ENCODE measurements around the gene RABEP1.

Gene RABEP1

GRCh38 chr17:5309851-5310250, 27.8 kb downstream of the RABEP1 start:
- no peak for DNase-seq (ENCODE audit: low spot score)
- TF ChIP-seq CTCF (IDR thresholded peaks at IDR 0.05; ENCODE audit: extremely low read depth, missing control alignments) = no peak

- no peak for DNase-seq (ENCODE audit: low spot score)
- no peak for TF ChIP-seq CTCF (IDR thresholded peaks at IDR 0.05; ENCODE audit: extremely low read depth, missing control alignments)
These were observed 43.8 kb downstream of the RABEP1 start for GRCh38 chr17:5325851-5326250.

- peak; percentile 11 for DNase-seq (ENCODE audit: low spot score)
- no peak for TF ChIP-seq CTCF (IDR thresholded peaks at IDR 0.05; ENCODE audit: extremely low read depth, missing control alignments)
These were observed 47.9 kb downstream of the RABEP1 start for GRCh38 chr17:5329784-5330557.

GRCh38 chr17:5330981-5331380, 48.9 kb downstream of the RABEP1 start:
- no peak for DNase-seq (ENCODE audit: low spot score)
- TF ChIP-seq CTCF (IDR thresholded peaks at IDR 0.05; ENCODE audit: extremely low read depth, missing control alignments) = no peak

GRCh38 chr17:5331506-5331905, 49.4 kb downstream of the RABEP1 start:
- TF ChIP-seq CTCF (IDR thresholded peaks at IDR 0.05; ENCODE audit: extremely low read depth, missing control alignments) = no peak

GRCh38 chr17:5344914-5345313, 62.8 kb downstream of the RABEP1 start:
- no peak for TF ChIP-seq CTCF (IDR thresholded peaks at IDR 0.05; ENCODE audit: extremely low read depth, missing control alignments)
- DNase-seq (ENCODE audit: low spot score) = no peak

More at GRCh38 chr17:5331506-5331905, 49.4 kb downstream of the RABEP1 start:
- DNase-seq (ENCODE audit: low spot score) = no peak

- DNase-seq (ENCODE audit: low spot score) = no peak
- TF ChIP-seq CTCF (IDR thresholded peaks at IDR 0.05; ENCODE audit: extremely low read depth, missing control alignments) = no peak
These were observed 70.7 kb downstream of the RABEP1 start for GRCh38 chr17:5352681-5353289.
